Kidney (tissue), 14 donors: ENCODE measurements around the gene EHD3. TPM values are rescaled to one million over a fixed set of nuclear protein-coding genes. Genes with fewer than 3 reads are reported as not detected.

ENCODE experiments used
- DNase-seq, 5 donors: peaks; one replicate each; pipeline ENCODE4 v3.0.0-alpha.2; 2013 to 2020
- FAIRE-seq: peaks from 2 replicates; lab custom pipeline; 2012; peaks lifted over from hg19 to GRCh38; lab: Jason Lieb, UNC
- H3K27ac ChIP-seq, 2 donors: one replicate each; pipeline ENCODE4 v1.7.0; 2013; ENCODE audit warnings: low read depth in 2 of 2, low read length in 2 of 2, inconsistent platforms in 1 of 2
- H3K27me3 ChIP-seq: one replicate; pipeline ENCODE4 v1.7.1; 2013; ENCODE audit warnings: low read length, inconsistent platforms; ENCODE audit not compliant: control insufficient read depth, insufficient read depth
- H3K36me3 ChIP-seq, 3 donors: one replicate each; pipeline versions ENCODE4 v1.7.0 to v1.7.1; 2013; ENCODE audit warnings: low read length in 3 of 3, control low read depth in 1 of 3, inconsistent platforms in 1 of 3; ENCODE audit not compliant: insufficient read depth in 3 of 3, control insufficient read depth in 2 of 3
- H3K4me1 ChIP-seq, 3 donors: one replicate each; pipeline versions ENCODE4 v1.7.0 to v1.7.1; 2013; ENCODE audit warnings: low read length in 3 of 3, inconsistent platforms in 1 of 3, low read depth in 1 of 3; ENCODE audit not compliant: control insufficient read depth in 2 of 3, insufficient read depth in 2 of 3
- H3K4me3 ChIP-seq, 3 donors: one replicate each; pipeline versions ENCODE4 v1.7.0 to v1.8.1; 2013; ENCODE audit warnings: low read length in 3 of 3, control low read depth in 1 of 3, inconsistent platforms in 1 of 3
- H3K9ac ChIP-seq, 3 donors: one replicate each; pipeline versions ENCODE4 v1.7.0 to v1.7.1; 2013; ENCODE audit warnings: low read length in 3 of 3, control low read depth in 1 of 3, inconsistent platforms in 1 of 3
- H3K9me3 ChIP-seq, 3 donors: one replicate each; pipeline versions ENCODE4 v1.7.0 to v1.7.1; 2013; ENCODE audit warnings: low read length in 3 of 3, control low read depth in 1 of 3, inconsistent platforms in 1 of 3; ENCODE audit not compliant: control insufficient read depth in 2 of 3, insufficient read depth in 1 of 3
- CTCF ChIP-seq: IDR thresholded peaks from 3 replicates; pipeline ENCODE4 v1.5.1; 2012; ENCODE audit warnings: mild to moderate bottlenecking, moderate library complexity, borderline replicate concordance; ENCODE audit not compliant: insufficient read depth; ENCODE audit errors: extremely low read depth
- intact Hi-C: fragments of 100-400 bp; cut with DNase I; formaldehyde crosslinking; loops from one replicate; pipeline ENCODE4 v1.11.1; 2022
- polyA plus RNA-seq: library from polyadenylated mRNA; stranded (reverse); fragments of 350-450 nt; fragmentation: Illumina TruSeq; extraction: RNeasy Lipid Tissue Mini Kit (QIAGEN cat#74804); gene quantifications from one replicate; pipeline ENCODE4 v1.2.3, GENCODE V29; 2014; ENCODE audit warnings: low read depth, low replicate concordance; ENCODE audit not compliant: insufficient read depth
- total RNA-seq: library from RNA; stranded (reverse); fragmentation: NEBNext Ultra II Directional; extraction: Animal tissue kit (Norgen Biotek cat#: 25700); gene quantifications from one replicate; pipeline ENCODE4 v1.2.1, GENCODE V29; 2021
- donor health status: control.
- donor health status: control.
- donor health status: control.
- donor health status: control.
- donor health status: control.
- donor health status: DM: yes; HTN: yes; CAD: no.
- donor health status: Normal renal cell carcinoma (clear cell type).

Gene EHD3
- total and polyA plus RNA-seq, 2 donors from 2014 or later = 9.5 to 45.3 TPM

- Histone ChIP-seq H3K4me1 (peaks cover 0 to 8% (median 0%) of the 10 kb centered on the region in 3 donors), H3K36me3 (no peaks in the 10 kb centered on the region), H3K4me3 (no peak overlapping the region), H3K27me3 (no peaks in the 10 kb centered on the region), H3K9me3 (no peaks in the 10 kb centered on the region), H3K27ac (no peak overlapping the region), H3K9ac (no peak overlapping the region)
- DNase-seq (no peak), FAIRE-seq (no peak)
- intact Hi-C loops = no loop called here
- no peak for TF ChIP-seq CTCF
Measured at GRCh38 chr2:31270131-31270530, 36.2 kb downstream of the EHD3 start.

- DNase-seq (no peak), FAIRE-seq (no peak)
- TF ChIP-seq CTCF = no peak
- Histone ChIP-seq H3K4me3 (no peak overlapping the region), H3K9me3 (no peaks in the 10 kb centered on the region), H3K4me1 (peaks cover 0 to 8% (median 0%) of the 10 kb centered on the region in 3 donors), H3K27me3 (no peaks in the 10 kb centered on the region), H3K36me3 (no peaks in the 10 kb centered on the region), H3K9ac (no peak overlapping the region), H3K27ac (no peak overlapping the region)
- intact Hi-C loops = no loop called here
Measured at GRCh38 chr2:31270822-31271231, 36.9 kb downstream of the EHD3 start.

- no peaks in the 10 kb centered on the region for H3K27me3 ChIP-seq
- intact Hi-C loops = no loop called here
- H3K9ac ChIP-seq = no peak overlapping the region
- no peak for FAIRE-seq
- no peak overlapping the region for H3K27ac ChIP-seq
- no peaks in the 10 kb centered on the region for H3K36me3 ChIP-seq
- TF ChIP-seq CTCF = no peak
- no peak overlapping the region for H3K4me3 ChIP-seq
- peaks cover 0 to 8% (median 0%) of the 10 kb centered on the region in 3 donors for H3K4me1 ChIP-seq
- no peak for DNase-seq
- H3K9me3 ChIP-seq = no peaks in the 10 kb centered on the region
Measured at GRCh38 chr2:31271851-31272267, 37.9 kb downstream of the EHD3 start.
